T-helper 17 cell (primary cell): ENCODE results near the gene GDPD4. TPM values are rescaled to one million over a fixed set of nuclear protein-coding genes. Genes with fewer than 3 reads are reported as not detected.
"Not testable (repeated sequence)": the region's sequence is repeated elsewhere in the genome, so short reads cannot be mapped to it uniquely, and the experiment has no call there.

ENCODE experiments used
- ATAC-seq: fragments of 150-1000 bp; cut with Tn5 transposase; 2 replicates; pipeline ENCODE4 v1.10.0; 2021; ENCODE audit warnings: mild to moderate bottlenecking, moderate library complexity
- DNase-seq, 3 donors: peaks; one replicate each; pipeline versions ENCODE4 v3.0.0 to v3.0.0-alpha.2; 2020 to 2021
- H3K9me3 ChIP-seq: one replicate; pipeline ENCODE4 v1.7.0; 2013; ENCODE audit warnings: low read length, mild to moderate bottlenecking; ENCODE audit not compliant: control insufficient read depth, poor library complexity, severe bottlenecking
- H3K27ac Mint-ChIP-seq: one replicate; pipeline ENCODE4 v1.8.0; 2022; ENCODE audit warnings: mild to moderate bottlenecking, moderate library complexity, mixed read lengths
- H3K27me3 Mint-ChIP-seq: one replicate; pipeline ENCODE4 v1.8.0; 2022; ENCODE audit warnings: mixed read lengths
- H3K36me3 Mint-ChIP-seq: one replicate; pipeline ENCODE4 v1.8.0; 2022; ENCODE audit warnings: low read depth, mixed read lengths
- H3K4me1 Mint-ChIP-seq: one replicate; pipeline ENCODE4 v1.8.0; 2022; ENCODE audit warnings: mild to moderate bottlenecking, mixed read lengths
- H3K4me3 Mint-ChIP-seq: one replicate; pipeline ENCODE4 v1.8.0; 2022; ENCODE audit warnings: mild to moderate bottlenecking, moderate library complexity, mixed read lengths
- total RNA-seq, 4 donors: library from RNA in 2 of 4; stranded (reverse) in 2 of 4; gene quantifications; one replicate each; pipeline ENCODE4 v1.2.3 and lab custom pipeline; 2022 to 2026

Gene GDPD4
- total RNA-seq, 2 donors from 2014 or later = not detected

DNA sequence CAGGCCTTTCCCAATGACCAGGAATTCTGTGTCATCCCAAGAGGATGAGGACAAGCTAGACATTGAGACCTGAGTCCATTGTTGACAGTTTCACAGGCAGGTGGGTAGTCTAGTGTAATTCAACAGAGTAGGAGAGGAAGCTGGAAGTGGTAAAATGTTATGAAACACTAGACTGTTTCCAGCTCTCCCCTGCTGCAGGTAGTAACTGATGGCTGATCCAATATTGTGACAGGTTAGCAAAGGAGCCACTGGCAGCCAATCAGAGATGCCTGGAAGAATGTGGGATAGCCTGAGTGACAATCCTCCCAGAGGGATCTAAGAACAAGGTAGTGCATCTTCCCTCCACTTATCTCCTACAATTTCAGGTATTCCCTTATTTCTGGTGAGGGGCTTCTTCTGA lies 10.6 kb upstream of the GDPD4 start:
- no peak for DNase-seq
- H3K27me3 Mint-ChIP-seq = peaks cover 32% of the 10 kb centered on the region
- no peaks in the 10 kb centered on the region for H3K9me3 ChIP-seq
- H3K4me3 Mint-ChIP-seq = no peak overlapping the region
- no peak overlapping the region for H3K27ac Mint-ChIP-seq
- H3K36me3 Mint-ChIP-seq = no peaks in the 10 kb centered on the region
- no peaks in the 10 kb centered on the region for H3K4me1 Mint-ChIP-seq
- ATAC-seq = no peak

DNA sequence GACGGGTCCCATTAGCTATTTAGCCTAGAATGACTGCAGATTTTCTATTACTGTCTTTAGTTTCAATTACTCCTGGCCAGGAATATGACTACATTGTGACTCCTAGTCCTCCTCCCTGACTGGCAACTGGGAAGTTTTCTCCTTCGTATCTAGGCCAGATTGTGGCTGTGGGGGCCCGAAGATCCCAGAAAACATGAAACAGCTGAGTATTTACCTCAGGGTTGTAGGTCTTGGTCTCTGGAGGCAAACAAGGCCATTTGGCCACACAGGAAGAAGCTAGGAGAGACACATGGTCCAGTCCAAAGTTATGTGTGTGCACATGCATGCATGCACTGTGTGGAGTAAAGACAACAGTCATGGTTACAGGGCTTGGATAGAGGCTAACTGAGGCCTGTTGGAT lies 10.2 kb upstream of the GDPD4 start:
- Mint-ChIP-seq H3K4me3 (no peak overlapping the region), H3K27ac (no peak overlapping the region), H3K27me3 (peaks cover 33% of the 10 kb centered on the region), H3K4me1 (no peaks in the 10 kb centered on the region), H3K36me3 (no peaks in the 10 kb centered on the region)
- ATAC-seq = no peak
- H3K9me3 ChIP-seq = no peaks in the 10 kb centered on the region
- DNase-seq = no peak

DNA sequence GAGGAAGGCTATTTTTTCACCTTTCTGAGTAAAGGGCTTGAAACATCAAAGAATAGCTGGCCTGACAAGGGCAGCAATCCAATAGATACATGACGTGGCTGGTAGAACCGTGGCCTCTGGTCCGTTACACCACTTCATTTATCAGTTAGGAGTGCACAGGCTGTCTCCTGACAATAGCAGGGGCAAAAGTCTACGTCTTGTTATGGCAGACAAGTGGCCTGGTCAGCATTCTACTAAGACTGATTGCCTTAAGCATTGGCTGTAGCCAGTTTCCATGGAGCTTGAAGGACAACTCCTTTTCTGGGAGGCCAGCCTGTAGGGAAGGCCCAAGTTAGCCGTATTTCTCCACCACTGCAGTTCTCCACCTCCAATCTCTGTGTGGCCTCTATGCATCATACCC lies 9.2 kb upstream of the GDPD4 start:
- no peak for ATAC-seq
- H3K27ac Mint-ChIP-seq = no peak overlapping the region
- no peaks in the 10 kb centered on the region for H3K9me3 ChIP-seq
- no peak overlapping the region for H3K4me3 Mint-ChIP-seq
- no peak for DNase-seq
- H3K27me3 Mint-ChIP-seq = peaks cover 33% of the 10 kb centered on the region
- no peaks in the 10 kb centered on the region for H3K36me3 Mint-ChIP-seq
- no peaks in the 10 kb centered on the region for H3K4me1 Mint-ChIP-seq

DNA sequence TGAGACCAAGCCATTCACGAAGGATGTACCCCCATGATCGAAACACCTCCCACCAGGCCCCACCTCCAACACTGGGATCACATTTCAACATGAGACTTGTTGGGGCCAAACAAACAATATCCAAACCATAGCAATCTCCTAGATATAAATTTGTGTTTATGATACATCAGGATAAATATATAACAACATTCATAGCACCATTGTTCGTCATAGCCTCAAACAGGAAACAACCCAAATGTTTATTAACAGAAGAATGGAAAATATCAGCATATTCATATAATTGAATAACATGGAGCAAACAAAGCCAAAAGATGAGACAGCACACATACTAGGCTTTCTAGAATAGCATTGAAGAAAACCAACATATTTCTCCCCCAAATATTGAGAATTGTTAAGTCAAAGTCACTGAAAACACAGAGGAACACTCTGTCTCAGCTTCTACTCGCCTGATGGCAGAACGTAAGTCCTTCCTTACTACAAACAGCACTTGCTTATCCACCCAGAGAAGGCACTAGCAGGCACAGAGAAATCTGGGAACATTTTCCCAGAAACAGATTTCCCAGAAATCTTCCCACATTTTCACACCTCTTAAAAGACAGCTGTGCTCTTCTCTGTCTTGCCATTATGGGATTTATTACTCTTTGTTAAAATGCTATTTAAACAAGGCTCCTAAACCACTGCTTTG lies 8.1 kb upstream of the GDPD4 start:
- H3K9me3 ChIP-seq = no peaks in the 10 kb centered on the region
- DNase-seq (no peak), ATAC-seq (no peak)
- H3K27ac Mint-ChIP-seq = no peak overlapping the region
- H3K27me3 Mint-ChIP-seq = peaks cover 33% of the 10 kb centered on the region
- H3K4me1 Mint-ChIP-seq = no peaks in the 10 kb centered on the region
- H3K36me3 Mint-ChIP-seq = no peaks in the 10 kb centered on the region
- H3K4me3 Mint-ChIP-seq = no peak overlapping the region

DNA sequence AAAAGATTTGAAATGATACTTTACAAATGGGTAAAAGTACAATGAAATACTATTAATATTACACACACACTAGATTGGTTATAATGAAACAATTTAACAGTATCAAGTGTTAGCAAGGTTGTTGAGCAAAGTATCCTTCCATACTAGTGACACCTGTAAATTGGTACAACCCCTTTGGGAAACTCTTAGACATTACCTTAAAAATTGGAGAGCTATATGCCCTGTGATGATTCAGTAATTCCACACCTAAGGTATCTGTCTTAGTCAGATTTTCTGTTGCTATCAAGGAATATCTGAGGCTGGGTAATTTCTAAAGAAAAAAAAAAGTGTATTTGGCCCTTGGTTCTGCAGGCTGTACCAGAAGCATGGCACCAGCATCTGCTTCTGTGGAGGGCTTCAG lies 7.4 kb upstream of the GDPD4 start:
- ATAC-seq (no peak), DNase-seq (no peak)
- H3K36me3 Mint-ChIP-seq = no peaks in the 10 kb centered on the region
- H3K9me3 ChIP-seq = no peaks in the 10 kb centered on the region
- no peak overlapping the region for H3K4me3 Mint-ChIP-seq
- peaks cover 33% of the 10 kb centered on the region for H3K27me3 Mint-ChIP-seq
- H3K27ac Mint-ChIP-seq = no peak overlapping the region
- H3K4me1 Mint-ChIP-seq = no peaks in the 10 kb centered on the region

DNA sequence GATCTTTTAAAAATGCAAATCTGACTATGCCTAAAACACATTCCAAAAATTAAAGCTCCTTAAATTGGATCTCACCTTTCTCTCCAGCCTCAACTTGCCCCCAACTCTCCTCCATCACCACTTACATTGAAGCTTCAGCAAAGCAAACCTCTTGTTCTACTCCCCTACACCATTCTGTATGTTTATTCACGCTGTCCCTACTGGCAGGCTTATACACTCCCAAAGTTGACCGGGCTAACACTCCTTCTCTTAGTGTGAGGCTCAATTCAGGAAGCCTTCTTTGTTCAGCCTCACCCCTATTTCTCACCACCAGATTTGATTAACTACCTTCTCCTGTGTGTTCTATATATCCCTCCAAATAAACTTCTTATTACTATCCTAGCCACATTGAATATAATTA lies 1.8 kb upstream of the GDPD4 start:
- no peak for DNase-seq
- no peak for ATAC-seq
- Mint-ChIP-seq H3K36me3 (no peaks in the 10 kb centered on the region), H3K27ac (no peak overlapping the region), H3K27me3 (peaks cover 18% of the 10 kb centered on the region), H3K4me3 (no peak overlapping the region), H3K4me1 (no peaks in the 10 kb centered on the region)
- H3K9me3 ChIP-seq = no peaks in the 10 kb centered on the region

DNA sequence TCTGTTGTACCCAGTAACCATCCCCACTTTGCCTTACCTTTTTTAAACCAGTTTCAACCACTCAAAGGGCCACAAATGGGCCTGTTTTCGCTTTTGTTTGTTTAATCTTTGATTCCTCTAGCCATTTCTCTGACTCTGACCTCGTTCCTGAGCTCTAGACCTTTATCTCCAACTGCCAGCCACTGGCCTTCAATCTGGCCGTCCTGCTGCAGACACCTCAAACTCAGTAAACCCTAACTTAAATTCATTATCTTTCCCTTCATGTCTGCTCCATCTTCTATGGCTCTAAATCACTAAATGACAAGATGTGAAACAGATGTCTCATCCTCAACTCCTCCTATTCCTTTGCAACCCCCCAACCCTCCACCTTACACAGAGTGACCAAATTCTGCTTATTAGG lies 1.3 kb upstream of the GDPD4 start:
- no peaks in the 10 kb centered on the region for H3K4me1 Mint-ChIP-seq
- DNase-seq (no peak), ATAC-seq (no peak)
- no peaks in the 10 kb centered on the region for H3K36me3 Mint-ChIP-seq
- peaks cover 15% of the 10 kb centered on the region for H3K27me3 Mint-ChIP-seq
- H3K9me3 ChIP-seq = no peaks in the 10 kb centered on the region
- H3K27ac Mint-ChIP-seq = no peak overlapping the region
- H3K4me3 Mint-ChIP-seq = no peak overlapping the region

DNA sequence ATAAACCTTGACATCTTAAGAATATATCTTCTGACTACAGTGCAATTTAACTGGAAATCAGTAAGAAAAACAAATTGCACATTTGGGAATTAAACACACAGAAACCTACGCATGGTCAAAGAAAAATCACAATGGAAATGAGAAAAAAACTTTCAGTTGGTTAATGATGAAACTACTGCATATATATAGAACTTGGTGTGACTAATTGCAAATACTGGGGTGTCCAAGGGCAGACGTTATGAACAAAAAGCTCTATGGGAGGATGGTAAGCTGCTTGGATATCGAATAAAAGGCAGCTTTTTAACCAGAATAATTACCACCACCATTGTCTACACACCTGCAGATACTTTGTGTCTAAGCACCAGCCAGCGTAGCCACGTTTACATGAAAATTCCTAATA lies 791 bp downstream of the GDPD4 start:
- H3K27me3 Mint-ChIP-seq = peaks cover 8% of the 10 kb centered on the region
- H3K36me3 Mint-ChIP-seq = no peaks in the 10 kb centered on the region
- no peak overlapping the region for H3K4me3 Mint-ChIP-seq

DNA sequence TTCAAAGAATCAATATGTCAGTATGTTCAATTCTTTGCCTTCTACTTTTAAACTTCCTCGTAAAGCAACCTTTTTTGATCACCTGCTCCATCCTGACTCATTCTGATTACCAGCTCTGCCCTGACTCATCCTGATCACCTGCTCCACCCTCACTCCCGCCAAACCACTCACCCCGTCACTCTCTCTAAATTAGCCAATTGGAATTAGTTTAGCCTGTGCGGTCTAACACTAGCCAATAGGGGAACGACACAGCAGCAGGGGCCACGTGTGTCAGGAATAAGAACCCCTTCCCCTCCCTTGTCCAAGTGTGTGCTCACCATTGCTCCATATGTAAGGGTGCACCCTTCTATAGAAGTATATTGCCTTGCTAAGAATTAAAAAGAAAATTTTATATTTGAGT lies 1.5 kb downstream of the GDPD4 start:
- not testable (repeated sequence) for H3K36me3 Mint-ChIP-seq, H3K27me3 Mint-ChIP-seq, H3K9me3 ChIP-seq, DNase-seq, H3K4me3 Mint-ChIP-seq, ATAC-seq, H3K27ac Mint-ChIP-seq, H3K4me1 Mint-ChIP-seq

More for the DNA sequence above, 791 bp downstream of the GDPD4 start:
- no peak for ATAC-seq
- Mint-ChIP-seq H3K4me1 (no peaks in the 10 kb centered on the region), H3K27ac (no peak overlapping the region)
- no peaks in the 10 kb centered on the region for H3K9me3 ChIP-seq
- no peak for DNase-seq

DNA sequence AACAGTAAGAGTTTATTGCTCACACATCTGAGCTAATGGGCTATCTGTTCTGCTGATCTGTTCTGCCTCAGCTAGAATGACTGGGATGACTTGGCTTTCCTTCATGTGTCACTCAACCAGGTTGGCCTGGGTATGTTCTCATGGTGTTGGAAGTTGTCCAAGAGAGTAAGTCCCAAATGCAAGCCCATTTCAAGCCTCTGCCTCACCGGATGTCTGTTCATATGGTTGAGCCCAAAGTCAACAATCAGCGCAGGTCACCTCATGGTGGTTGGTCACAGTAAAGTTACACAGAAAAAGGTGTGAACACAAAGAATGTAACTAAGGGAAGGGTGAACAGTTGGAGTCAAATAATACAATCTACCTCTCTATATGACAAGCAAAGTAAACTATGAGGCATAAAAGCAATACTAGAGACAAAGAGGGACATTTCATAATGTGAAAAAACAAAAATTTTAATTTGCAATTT lies 1.9 kb downstream of the GDPD4 start:
- H3K4me1 Mint-ChIP-seq = no peaks in the 10 kb centered on the region
- H3K27ac Mint-ChIP-seq = no peak overlapping the region
- H3K9me3 ChIP-seq = no peaks in the 10 kb centered on the region
- DNase-seq (no peak), ATAC-seq (no peak)
- H3K36me3 Mint-ChIP-seq = no peaks in the 10 kb centered on the region
- H3K4me3 Mint-ChIP-seq = no peak overlapping the region
- H3K27me3 Mint-ChIP-seq = peaks cover 8% of the 10 kb centered on the region

DNA sequence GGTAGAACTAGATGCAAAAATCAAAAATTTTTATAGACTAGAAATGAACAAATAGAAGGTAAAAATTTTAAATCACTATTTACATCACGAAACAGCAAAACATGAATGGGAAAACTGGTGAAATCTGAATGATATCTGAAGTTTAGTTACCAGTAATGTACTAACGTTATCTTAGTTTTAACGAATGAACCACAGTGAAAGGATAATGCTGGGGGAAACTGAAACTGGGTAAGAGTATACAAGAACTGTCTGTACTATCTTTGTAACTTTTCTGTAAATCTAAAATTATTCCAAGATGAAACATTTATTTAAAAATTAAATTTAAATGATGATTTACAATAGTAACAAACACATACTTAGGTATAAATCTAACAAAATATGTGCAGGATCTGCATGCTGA lies 7.4 kb downstream of the GDPD4 start:
- no peak for ATAC-seq
- peaks cover 13% of the 10 kb centered on the region for H3K27me3 Mint-ChIP-seq
- no peaks in the 10 kb centered on the region for H3K9me3 ChIP-seq
- H3K27ac Mint-ChIP-seq = no peak overlapping the region
- no peaks in the 10 kb centered on the region for H3K4me1 Mint-ChIP-seq
- H3K4me3 Mint-ChIP-seq = no peak overlapping the region
- H3K36me3 Mint-ChIP-seq = no peaks in the 10 kb centered on the region
- DNase-seq = no peak

DNA sequence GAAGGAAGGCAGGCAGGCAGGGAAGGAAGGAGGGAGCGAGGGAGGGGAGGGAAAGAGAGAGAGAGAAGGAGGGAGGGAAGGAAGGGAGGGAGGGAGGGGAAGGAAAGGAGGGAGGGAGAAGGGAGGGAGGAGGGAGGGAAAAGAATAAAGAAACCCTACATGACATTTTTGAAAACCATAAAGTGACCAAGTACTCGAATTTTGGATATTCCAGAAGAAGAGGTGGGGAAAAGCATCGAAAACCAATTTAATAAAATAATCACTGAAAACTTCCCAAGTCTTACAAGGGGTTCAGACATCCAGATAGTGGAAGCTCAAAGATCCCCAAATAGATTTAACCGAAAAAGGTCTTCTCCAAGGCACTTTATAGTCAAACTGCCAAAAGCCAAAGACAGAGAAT lies 11.7 kb downstream of the GDPD4 start:
- ATAC-seq (no peak), DNase-seq (no peak)
- Mint-ChIP-seq H3K36me3 (peaks cover 5% of the 10 kb centered on the region), H3K27me3 (peaks cover 45% of the 10 kb centered on the region), H3K4me3 (no peak overlapping the region), H3K27ac (no peak overlapping the region), H3K4me1 (no peaks in the 10 kb centered on the region)
- H3K9me3 ChIP-seq = no peaks in the 10 kb centered on the region

DNA sequence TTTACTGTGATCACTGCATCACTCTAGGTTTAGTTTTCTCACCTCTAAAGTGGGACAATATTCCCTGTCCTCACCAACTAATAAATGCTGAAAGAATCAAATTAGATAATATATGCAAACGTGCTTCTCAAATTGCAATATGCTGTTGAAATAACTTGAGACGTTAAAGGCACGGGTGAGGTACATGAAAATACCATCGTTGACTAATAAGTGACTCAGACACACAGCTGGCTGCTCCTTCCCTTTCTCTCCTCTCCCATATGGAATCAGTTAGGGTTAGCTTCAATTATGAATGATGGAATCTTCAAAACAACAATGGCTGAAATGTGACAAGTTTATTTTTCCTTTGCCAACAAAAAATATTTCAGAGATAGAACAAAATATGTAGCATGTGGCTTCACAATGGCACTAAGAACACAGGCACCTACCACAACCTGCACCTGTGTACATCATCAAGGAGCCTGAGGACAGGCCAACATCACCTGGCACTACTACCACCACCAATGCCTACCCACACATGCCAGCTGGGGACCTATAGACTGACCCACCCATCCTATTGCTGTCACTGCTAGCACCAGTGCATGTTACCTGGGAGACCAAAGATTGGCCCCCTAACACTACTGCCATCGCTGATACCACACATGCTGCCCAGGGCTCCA lies 13.7 kb downstream of the GDPD4 start:
- ATAC-seq (no peak), DNase-seq (no peak)
- Mint-ChIP-seq H3K4me3 (no peak overlapping the region), H3K4me1 (no peaks in the 10 kb centered on the region), H3K27me3 (peaks cover 55% of the 10 kb centered on the region), H3K27ac (no peak overlapping the region), H3K36me3 (peaks cover 5% of the 10 kb centered on the region)
- no peaks in the 10 kb centered on the region for H3K9me3 ChIP-seq

DNA sequence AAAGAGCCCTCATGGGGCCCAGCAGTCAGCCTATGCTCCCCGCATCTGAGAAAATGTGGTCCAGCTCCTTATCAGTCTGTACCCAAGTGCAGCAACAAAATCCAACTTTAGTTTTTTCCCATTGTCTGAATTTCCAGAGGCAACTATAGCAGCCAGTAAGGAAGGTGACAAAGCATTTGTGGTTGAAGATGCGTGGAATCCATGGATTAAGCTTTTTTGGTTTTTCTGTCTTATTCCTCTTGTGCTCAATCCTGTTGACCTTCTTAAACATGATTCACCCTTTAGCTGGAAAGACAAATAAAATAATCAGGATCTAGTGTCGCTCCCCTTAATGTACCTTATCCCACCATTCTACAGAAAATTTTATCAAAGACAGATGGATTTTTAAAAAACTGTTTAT lies 14.3 kb downstream of the GDPD4 start:
- Mint-ChIP-seq H3K27ac (no peak overlapping the region), H3K27me3 (peaks cover 59% of the 10 kb centered on the region), H3K36me3 (peaks cover 5% of the 10 kb centered on the region), H3K4me1 (no peaks in the 10 kb centered on the region), H3K4me3 (no peak overlapping the region)
- DNase-seq (no peak), ATAC-seq (no peak)
- no peaks in the 10 kb centered on the region for H3K9me3 ChIP-seq
